GM18505 (cell line): Measurements from ENCODE around the gene NETO2.

Experiments used
- ATAC-seq: cut with Tn5 transposase; IDR thresholded peaks from one replicate; pipeline ENCODE4 v1.9.1; 2021; ENCODE audit not compliant: unreplicated experiment
- POLR2A ChIP-seq: IDR thresholded peaks from 4 replicates; pipeline ENCODE4 v1.6.1; 2011; ENCODE audit warnings: borderline replicate concordance; ENCODE audit not compliant: insufficient read depth, insufficient read length; ENCODE audit errors: extremely low read depth

NETO2 gene

DNA sequence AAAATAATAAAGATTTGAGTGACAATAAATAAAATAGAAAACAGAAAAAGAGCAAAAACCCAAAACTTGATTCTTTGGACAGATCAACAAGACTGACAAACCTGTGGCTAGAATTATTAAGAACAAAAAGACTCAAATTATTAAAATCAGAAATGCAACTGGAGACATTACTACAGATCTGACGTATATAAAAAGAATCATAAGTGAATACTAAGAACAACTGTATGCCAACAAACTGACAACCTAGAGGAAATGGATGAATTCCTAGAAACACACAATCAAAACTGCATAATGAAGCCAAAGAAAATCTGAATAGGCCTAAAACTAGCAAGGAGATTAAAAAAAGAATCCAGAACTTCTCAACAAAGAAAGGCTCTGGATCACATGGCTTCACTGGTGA lies 47.4 kb downstream of the NETO2 start:
- TF ChIP-seq POLR2A = no peak

GRCh38 chr16:47084198-47084597 lies 59.5 kb downstream of the NETO2 start:
- no peak for ATAC-seq
- no peak for TF ChIP-seq POLR2A

More for the DNA sequence above, 47.4 kb downstream of the NETO2 start:
- no peak for ATAC-seq

GRCh38 chr16:47082099-47082865 lies 61.5 kb downstream of the NETO2 start:
- no peak for TF ChIP-seq POLR2A
- no peak for ATAC-seq

DNA sequence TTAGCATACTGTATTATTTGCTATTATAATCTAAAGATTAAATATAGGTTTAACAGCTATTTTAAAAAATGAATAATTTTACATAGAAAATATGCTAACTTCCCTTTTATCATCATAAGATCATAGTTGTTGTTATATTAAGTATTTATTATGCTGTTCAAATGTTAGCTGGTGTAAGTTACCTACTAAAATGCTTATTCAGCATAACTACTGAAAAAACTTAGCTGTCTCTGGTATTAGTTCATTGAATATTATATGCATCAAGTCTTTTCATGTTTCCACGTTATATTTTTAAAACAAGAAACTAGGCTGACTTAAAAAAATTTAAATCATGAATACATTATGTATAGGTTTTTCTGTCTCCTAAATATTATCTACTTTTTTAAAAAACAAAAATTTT lies 62.6 kb downstream of the NETO2 start:
- ATAC-seq = no peak

DNA sequence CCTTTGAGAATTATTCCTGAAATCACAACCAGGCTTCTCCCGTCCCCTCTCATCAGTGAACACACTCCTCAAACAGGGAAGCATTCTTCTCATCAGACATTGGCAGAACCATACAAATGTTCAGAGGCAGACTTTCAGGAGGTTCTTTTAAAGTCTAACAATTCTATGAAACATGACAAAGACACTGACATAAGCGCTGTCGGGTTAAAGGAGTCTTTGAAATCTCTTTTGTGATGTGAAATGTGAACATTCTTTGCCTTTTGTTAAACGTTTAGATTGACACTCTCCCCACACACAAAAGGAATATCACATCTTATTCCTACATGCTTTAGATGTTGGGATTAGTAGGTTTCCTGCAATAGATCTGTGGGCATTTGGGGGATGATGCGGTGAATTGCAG lies 63.9 kb downstream of the NETO2 start:
- no peak for ATAC-seq
- TF ChIP-seq POLR2A = no peak

More for the DNA sequence above, 62.6 kb downstream of the NETO2 start:
- no peak for TF ChIP-seq POLR2A

GRCh38 chr16:47073223-47074155 lies 70.3 kb downstream of the NETO2 start:
- no peak for ATAC-seq

GRCh38 chr16:47072158-47072557 lies 71.6 kb downstream of the NETO2 start:
- TF ChIP-seq POLR2A = no peak
- ATAC-seq = no peak

More at GRCh38 chr16:47073223-47074155, 70.3 kb downstream of the NETO2 start:
- no peak for TF ChIP-seq POLR2A

DNA sequence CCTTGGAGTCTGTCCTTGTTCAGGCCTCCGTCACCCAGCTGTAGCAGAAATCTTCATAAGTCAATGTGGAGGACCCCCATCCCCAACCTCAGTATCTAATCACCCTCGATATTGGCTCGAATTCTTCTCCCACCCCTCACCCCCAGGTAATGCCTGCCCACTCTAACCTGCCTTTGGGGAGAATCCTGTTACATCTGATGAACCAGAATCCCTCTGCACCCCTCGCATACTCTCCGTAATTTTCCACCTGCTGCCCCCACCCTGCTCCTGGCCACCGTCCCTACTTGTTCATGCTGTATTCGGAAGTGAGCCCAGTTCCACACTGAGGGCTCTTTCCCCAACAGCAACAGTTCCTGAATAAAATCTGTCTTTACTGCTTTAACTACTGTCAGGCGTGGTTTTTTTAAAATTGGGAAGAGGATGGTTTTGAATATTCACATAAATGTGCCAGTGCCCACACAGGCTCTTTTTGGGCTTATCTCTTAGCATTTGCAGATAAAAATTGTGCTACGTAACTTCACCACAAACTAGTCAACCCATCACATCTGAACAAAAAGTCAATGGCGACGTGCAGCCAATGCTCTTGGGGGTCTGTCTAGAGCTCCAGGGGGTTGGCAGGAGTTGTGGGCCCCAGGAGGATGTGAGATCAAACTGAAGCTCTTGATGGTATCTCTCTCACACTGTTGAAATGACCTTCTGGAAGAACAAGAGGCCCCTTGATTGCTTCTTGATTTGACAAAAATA lies 73.7 kb downstream of the NETO2 start:
- no peak for ATAC-seq
- no peak for TF ChIP-seq POLR2A

DNA sequence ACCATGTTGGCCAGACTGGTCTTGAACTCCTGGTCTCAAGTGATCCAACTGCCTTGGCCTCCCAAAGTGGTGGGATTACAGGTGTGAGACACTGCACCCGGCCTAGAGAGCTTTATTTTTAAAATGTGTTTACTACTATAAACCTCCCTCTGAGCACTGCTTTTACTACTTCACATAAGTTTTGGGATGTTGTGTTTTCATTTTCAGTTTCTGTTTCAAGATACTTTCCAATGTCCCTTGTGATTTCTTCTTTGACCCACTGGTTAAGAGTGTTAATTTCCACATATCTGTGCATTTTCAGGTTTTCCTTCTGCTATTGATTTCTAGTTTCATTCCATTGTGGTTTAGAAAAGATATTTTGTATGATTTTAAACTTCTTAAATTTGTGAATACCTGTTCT lies 74.4 kb downstream of the NETO2 start:
- ATAC-seq = no peak
- TF ChIP-seq POLR2A = no peak

DNA sequence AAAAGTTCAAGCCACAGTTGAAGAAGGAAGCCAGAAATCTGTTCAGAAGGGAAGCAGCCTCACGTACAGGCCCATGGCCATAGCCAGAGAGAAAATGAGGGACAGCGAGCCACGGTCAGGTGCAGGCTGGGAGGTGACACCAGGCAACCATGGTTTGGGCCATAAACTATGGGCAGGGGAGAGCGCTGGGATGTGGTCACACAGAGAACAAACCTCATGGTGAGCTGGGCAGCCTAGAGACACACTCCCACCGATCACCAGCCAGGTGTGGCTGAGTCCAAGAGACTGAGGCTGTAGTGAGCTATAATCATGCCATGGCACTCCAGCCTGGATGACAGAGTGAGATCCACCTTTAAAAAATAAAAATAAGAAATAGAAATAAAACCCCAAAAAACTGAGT lies 76.5 kb downstream of the NETO2 start:
- ATAC-seq = no peak
- TF ChIP-seq POLR2A = no peak

GRCh38 chr16:47065766-47066688 lies 77.7 kb downstream of the NETO2 start:
- ATAC-seq = no peak

GRCh38 chr16:47064775-47065174 lies 79.0 kb downstream of the NETO2 start:
- ATAC-seq = no peak
- TF ChIP-seq POLR2A = no peak

More at GRCh38 chr16:47065766-47066688, 77.7 kb downstream of the NETO2 start:
- no peak for TF ChIP-seq POLR2A

DNA sequence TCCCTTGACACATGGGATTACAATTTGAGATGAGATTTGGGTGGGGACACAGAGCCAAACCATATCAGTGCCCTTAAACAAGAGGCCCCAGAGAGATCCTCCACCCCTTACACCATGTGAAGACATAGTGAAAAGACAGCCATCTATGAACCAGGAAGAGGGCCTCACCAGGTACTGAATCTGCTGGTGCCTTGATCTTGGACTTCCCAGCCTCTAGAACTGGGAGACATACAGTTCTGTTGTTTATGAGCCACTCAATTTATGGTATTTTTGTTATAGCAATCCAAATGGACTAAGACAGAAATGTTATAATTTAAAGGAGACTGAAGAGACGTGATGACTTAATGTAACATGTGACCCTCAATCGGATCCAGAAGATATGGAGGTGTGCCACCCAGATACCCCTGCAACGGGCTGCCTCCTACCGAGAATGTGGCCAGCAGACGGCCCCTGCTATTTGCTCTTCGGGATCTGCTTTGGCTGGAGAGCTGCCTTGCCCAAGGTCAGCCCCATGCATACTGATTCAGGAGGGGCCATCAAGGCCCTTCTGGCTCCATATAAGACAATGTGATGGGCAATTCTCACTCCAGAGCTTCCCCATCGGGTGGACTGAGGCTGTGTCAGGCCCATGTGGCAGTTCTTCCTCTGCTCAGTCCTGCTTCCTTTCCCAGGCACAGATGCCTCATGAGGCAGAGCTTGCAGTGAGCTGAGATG lies 80.6 kb downstream of the NETO2 start:
- TF ChIP-seq POLR2A = no peak
- ATAC-seq = no peak
